AML-193 (cell line): ENCODE measurements around the gene TBXT.
"Not testable (repeated sequence)": the region's sequence is repeated elsewhere in the genome, so short reads cannot be mapped to it uniquely, and the experiment has no call there.

Source experiments
- DNase-seq, 2 experiments: peaks; one replicate each; lab custom pipeline; 2025; lab: John Stamatoyannopoulos, UW

TBXT gene, protein sequence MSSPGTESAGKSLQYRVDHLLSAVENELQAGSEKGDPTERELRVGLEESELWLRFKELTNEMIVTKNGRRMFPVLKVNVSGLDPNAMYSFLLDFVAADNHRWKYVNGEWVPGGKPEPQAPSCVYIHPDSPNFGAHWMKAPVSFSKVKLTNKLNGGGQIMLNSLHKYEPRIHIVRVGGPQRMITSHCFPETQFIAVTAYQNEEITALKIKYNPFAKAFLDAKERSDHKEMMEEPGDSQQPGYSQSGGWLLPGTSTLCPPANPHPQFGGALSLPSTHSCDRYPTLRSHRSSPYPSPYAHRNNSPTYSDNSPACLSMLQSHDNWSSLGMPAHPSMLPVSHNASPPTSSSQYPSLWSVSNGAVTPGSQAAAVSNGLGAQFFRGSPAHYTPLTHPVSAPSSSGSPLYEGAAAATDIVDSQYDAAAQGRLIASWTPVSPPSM

DNA sequence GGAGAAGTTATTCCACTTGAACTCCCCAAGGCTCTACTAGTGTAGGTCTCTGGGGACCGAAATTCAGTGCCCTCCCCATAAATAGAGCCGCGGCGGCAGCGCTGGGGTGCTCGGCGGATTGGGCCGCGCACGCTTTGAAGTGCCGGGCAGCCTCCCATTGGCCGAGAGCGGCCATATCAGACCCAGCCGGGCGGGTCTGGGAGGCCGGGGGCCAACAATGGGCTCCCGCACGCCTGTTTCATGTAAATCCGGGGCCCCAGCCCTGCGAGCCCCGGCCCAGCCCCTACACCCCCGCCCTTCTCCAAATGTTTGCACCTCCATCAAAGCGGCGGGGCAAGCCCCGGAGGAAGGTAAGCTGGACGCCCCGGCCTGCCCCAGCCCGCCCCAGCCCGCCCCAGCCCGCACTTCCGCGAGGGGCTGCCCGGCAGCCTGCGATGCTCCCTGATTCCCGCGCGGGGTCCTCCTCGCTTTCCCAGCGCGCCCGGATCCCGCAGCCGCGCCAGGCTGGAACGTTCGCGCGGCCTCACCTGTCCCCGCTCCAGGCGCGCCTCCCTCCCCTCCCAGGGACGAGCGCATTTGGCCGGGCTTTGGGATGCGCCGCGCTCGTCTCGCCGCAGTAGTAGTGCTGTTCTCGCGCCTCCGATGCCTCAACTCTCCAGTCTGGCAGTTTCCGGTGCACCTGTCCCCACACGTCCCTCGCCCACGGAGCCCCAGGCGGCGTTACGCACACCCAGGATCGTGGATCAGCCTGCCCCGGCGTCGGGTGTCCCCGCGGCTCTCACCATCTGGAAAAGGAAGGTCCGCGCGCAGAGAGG is at the start of gene TBXT:
TSS of gene TBXT (minus strand) at position 51 of the 815 bp plus-strand sequence. CDS start 260 bp downstream, outside the sequence.
- DNase-seq = no peak

DNA sequence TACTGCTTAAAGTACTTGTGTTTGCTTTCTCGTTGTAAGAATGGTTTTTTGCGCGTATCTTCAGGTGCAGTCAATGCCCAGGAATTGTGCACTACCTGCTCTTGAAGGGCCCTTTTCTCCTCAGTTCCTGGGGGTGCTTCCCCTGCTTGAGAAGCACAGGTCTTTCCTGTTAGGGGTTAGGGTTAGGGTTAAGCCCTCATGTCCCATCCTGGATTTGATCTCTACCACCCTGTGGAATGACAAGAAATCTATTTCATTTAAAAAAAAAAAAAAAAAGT is 39.6 kb upstream of the TBXT start:
- DNase-seq = no peak

DNA sequence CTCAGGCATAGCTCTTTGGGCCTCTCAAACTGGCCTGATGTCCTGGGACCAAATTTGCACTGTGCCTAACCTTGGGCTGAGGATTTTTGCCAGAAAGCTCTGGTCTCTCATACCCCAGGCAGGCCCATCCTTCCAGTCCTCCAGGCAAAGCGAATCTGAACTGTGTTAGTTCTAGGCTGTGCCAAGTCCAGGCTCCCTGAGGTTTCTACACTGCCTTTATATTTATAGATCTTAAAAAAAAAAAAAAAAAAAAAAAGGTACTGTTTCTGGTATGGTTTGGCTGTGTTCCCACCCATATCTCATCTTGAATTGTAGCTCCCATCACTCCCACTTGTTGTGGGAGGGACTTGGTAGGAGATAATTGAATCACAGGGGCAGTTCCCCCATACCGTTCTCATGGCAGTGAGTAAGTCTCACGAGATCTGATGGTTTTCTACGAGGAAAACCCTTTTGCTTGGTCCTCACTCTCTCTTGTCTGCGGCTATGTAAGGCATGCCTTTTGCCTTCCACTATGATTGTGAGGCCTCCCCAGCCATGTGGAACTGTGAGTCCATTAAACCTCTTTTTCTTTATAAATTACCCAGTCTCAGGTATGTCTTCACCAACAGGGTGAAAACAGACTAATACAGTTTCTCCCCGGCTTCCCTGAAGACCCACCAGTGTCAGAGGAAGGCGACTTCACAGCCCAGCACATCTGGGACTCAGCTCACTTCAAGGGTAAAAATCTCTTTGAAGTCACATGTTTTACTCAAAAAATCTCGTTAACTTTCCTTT is 39.0 kb upstream of the TBXT start:
- no peak for DNase-seq

DNA sequence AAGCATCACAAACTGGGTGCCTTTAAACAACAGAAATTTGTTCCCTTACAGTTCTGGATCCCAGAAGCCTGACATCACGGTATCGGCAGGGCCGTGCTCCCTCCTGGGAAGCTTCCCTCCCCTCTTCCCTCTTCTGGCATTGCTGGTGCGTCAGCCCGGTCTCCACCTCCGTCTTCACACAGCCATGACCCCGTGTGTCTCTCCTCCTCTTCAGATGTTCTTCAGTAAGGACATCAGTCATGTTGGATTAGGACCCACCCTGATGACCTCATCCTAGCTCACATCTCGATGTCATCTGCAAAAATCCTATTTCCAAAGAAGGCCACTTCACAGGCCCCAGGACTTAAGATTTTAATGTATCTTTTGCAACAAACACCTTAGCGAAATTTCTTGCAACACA is 38.4 kb upstream of the TBXT start:
- DNase-seq = no peak

DNA sequence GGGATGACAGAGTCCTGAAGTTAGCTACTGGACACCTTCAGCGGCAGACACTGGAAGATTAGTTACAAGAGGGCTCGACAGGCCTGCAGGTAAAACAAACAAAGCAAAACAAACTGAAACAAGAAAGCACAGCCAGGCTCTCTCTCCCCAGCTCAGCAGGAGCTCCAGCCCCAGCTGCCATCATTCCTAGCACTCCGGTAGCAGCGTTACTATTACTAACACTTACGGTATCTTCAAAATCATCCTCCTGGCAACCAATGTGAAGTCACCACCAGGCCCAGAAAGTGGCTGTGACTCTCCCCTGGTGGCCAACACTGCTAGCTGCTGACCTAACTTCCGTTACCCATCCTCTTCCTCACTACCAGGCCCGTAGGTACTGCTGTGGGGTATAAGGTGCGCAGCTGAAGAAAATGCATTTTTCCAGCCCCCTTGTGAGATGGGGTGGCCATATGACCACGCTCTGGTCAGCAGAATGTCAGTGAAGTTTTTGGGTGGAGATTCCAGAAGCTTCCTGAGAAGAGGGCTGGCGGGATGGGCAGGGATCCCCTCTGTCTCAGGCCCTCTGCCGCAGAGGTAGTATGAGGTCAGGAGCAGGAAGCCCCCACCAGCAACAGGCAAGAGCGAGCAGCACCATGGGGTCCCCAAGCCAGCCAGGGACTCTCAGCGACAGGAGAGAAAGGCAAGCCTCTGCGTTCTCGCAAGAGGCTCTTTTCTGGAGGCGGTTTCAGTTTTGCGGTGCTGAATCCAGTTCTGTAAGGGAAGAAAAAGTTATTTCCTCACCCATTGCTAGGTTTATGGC is 37.4 kb upstream of the TBXT start:
- DNase-seq = no peak

DNA sequence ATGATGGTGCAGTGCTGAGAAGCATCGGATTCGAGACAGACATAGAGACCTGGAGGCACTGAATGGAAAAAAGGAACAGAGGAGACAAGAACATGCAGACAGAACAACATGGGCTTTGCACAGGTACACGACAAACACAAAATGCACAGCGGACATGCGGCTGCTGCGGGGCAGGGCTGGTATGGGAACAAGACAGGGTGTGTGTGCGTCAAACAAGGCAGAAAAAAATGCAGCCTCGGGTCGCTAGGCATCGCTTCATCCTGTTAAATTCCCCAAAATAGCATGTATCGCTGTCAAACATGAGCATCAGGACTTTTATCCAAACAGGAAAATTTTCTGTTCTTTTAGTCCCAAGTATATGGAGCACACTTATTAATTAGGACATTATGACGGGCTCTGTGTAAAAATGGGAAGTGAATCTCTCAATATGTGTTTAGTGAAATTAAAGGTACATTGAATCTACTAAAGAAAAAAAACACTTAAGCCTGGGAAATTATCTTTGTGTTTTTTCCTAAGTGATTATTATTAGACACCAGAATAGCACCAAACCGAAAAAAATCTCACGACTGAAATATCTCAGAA is 36.1 kb upstream of the TBXT start:
- DNase-seq = no peak

DNA sequence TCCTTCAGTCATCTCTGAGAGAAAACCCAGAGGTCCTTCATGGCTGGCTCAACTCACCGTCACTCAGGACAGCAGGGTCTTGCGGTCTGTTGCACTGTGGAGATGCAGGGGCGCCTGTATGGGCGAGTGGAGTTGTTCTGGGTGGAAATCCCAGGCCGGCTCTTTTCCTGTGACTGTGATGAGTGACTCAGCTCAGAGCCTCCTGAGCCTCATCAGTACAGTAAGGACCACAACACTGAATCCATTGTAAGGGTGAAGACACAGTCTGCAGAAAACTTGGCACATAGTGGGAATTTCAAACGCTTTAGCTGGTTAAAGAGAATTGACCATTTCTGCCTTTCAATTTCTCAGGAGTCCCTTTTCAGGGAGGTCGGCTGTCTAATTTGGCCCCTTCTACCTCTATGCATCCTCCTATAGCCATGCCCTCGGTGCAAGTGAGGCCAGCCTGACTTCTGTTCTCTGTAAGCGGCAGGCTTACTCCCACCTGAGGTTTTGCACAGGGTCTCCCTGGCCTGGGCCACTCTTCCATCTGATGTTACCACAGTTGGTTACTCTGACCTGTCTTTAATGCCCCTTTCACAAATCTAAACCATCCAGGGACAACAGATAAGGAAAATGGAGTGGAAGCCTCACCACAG is 35.5 kb upstream of the TBXT start:
- no peak for DNase-seq

DNA sequence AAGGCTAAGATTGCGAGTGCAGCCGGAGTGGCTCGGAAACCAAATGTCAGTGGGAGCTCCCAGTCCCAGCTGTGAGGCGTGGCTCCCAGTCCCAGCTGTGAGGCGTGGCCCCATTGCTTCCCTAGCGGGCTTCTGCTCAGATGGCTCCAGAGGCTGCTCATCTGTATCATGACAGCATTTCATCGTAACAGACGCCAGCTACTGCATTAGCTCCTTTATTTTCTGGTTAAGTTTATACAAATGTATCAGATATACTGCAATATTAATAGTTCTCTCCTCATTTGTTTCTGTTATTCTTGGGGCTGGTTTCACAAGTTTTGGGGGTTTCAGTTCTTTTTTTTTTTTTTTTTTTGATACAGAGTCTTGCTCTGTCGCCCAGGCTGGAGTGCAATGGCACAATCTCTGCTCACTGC is 34.7 kb upstream of the TBXT start:
- DNase-seq = no peak

DNA sequence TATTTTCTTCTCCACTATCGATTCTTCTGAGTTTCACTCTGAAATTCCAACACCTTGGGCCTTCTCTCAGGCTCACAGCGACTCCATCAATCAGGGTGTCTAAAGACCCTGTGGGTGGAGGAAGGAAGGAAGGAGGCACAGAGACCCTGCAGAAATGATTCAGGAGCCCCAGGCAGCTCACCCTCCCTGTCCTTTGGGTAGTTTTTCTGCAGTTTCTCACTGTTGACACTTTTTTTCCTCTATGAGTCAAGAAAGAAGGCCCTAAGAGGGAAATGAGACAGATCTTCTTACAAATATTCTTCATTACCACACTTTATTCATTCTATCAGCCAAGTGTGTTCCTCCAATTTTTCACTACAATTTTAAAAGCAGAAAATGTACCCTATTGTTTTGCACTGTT is 34.2 kb upstream of the TBXT start:
- DNase-seq = no peak

DNA sequence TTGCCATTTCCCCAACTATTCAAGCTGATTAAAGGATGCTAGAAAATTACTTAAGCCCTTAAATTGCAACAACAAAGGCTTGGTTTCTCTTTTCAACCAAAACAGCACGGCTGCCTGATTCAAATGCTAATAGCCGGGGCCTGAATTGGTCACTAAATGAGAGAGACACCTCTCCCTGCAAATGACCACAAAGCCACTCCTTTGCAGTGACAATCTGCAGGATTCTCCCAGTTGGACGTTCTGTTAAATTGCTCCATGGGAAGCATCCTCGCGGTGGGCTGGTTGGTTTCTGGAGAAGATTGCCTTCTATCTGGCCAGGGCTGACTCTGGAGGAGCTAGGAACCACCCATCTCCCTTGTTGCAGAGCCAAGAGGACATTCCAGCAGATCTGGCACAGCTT is 29.7 kb upstream of the TBXT start:
- DNase-seq = no peak

DNA sequence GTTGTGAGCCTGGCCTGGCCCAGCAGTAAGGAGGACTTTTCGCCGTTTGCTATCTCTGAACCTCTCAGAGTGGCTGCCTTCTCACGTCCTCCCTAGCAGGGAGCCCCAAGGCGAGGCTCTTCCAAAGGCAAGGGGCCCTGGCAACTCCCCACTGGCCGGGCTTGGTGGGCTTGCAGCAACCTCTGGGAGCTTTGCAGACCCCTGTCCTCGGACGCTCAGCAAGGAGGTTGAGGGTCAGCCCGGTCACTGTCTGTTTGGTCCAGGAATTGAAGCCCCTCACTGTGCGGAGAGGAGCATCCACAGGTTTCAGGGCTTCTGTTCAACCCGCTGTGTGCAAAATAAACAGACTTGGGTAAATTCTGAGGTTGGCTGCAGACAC is 28.2 kb upstream of the TBXT start:
- no peak for DNase-seq

DNA sequence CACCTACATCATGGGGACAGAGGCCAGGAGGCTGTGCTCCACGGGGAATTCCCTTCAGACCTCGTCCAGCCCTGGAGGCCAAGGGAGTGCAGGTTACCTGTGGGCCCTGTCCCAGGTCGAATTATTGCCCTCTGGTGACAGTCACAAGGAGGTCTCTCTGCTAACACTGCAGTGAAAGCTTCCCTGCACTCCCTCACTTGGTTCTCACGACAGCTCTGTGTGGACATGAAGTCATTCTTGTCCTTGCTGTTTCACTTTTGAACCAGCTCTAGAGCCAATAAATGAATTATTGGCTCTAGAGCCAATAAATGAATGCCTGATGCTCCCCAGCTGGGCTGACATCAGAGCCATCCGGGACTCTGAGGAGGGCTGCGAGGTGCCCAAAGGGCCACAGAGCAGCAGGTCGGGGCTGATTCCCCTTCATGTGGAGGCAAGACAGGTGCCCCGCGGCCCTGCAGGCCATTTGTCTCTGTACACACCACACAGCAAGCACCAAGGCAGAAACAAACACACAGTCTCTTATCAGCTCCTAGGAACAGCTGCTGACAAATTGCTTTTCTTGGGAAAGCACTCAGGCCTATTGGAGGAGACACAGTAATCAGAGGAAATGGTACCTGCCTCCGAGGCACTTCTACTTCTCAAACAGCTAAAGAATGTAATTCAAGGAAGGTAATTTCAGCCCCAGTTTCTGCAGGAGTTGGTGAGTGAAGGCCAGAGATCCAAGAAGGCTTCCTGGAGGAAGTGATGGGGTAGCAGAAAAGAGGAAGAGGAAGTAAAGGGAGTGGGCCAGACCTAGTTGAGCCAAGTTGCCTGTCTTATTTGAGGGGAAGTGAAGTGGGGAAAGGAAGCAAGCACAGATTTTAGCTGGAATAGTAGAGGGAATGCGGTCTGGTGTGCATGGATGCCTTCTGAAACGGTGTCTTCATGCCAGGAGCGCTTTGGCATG is 27.5 kb upstream of the TBXT start:
- peak in 1 of 2 experiments; percentile 44 for DNase-seq

DNA sequence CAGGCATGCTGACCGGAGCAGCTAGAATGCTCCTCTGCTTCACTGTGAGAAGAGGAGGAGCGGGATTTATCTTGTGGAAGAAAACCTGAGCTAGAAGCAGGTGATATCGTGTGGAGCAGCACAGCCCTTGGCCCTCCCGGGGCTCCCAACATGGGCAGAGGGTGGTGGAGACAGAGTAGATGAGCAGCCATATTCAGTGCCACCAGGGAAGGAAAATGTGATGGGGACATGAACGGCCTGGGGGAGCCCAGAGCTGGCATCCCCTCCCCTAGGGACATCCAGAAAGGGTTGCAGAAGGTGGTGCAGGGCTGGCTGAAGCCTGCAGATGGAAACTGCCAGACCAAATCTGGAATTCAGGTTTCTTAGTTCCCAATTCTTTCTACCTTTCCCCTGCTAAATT is 24.9 kb upstream of the TBXT start:
- DNase-seq = no peak

DNA sequence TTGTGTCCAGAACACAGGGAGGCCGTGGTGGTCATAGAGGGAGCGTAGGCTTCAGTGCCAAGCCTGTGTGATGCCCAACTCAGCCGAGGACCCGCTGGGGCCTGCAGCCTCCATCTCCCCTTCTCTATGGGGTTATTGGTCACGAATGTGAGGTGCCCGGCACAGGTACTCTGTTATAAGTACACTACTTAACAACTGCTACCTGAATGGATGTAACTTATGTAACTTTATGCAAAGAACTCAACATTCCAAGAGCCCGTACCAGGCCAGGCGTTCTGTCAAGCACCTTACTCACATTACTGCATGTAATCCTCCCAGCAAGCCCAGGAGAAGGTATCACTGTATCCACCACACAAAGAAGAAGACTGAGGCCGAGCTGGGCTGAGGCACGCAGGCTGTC is 24.5 kb upstream of the TBXT start:
- DNase-seq = no peak

DNA sequence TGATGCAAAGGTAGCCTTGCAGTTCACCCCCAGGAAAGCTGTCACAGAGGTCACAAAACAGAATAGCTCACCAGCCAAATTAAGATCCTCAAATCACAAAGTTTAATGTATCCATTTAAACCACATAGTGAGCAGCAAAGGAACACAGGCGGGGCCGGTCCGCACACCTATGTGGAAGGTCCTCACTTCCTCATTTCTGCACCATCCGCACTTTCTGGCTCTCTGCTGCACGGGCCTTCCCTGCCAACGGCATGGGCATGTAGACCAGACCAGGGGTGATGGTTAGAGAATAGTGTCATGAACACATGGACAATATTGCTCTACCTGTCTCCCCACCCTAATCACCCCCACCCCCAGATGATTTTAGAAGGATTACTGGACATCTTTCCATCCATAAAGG is 12.1 kb upstream of the TBXT start:
- DNase-seq = no peak

DNA sequence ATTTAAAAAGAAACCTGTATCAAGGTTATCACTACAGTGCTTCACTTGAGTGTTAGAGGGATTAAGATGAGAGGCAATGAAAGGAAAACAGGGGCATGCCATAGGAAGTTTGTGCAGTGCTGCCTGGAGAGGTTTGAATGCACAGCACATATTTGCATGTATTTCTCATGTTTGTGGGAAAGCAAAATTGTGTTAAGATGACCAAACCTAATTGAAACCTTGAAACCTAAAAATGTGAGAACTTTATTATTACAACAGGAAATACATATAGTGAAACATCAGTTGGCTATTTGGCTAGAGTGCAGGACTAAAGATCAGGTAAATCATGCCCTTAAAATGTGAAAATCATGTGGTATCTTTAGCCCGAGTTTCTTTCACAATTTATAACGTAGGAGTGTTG is 8.5 kb upstream of the TBXT start:
- DNase-seq = no peak

DNA sequence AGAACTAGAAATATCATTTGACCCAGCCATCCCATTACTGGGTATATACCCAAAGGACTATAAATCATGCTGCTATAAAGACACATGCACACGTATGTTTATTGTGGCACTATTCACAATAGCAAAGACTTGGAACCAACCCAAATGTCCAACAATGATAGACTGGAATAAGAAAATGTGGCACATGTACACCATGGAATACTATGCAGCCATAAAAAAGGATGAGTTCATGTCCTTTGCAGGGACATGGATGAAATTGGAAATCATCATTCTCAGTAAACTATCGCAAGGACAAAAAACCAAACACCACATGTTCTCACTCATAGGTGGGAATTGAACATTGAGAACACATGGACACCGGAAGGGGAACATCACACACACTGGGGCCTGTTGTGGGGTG is 7.4 kb upstream of the TBXT start:
- not testable (repeated sequence) for DNase-seq

DNA sequence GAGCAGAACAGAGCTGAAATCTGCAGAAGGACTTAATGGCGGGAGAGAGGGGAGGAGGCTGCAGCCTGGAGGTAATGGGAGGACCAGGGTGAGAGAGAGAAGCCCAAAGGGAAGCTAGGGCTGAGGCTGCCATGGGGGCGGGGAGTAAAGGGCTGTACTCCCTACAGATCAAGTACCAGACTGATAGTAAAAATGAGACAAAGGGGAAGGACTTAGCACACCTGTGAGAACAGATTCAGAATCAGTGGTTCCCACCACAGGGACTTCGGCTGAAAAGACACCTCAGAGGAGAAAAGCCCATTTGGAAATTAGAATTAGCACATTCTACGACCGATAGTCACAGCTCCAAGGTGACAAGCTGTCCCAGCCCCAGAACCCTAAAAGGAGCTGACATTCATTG is 6.4 kb upstream of the TBXT start:
- no peak for DNase-seq

DNA sequence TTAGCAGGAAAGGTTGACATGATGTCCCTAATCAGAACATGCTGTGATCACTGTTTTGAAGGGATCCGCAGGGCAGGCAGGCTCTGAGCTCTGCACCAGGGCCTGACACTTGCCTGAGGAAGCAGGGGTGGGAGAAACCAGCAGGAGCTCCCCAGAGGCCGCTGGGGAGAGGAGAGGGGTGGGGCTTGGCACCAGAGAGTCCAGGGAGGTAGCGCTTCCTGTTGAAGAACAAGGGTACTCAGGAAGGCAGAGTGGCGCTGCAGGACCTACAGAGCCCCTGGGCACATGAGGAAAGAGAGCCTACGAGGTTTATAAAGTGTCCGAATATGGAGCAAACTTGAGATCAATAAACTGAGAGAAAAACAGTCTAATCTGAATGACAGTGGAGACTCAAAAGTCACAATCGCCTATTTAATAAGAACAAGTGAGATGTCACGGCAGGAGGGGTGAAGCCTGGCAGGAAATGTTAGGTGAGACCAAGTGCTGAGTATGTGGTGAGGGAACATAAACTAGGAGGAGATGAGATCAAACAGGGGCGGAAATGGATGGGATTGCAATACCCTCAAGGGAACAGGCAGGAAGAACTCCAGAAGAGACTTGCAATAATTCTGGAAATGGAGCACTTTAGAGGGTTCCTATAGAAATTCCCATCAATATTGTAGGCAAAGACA is 5.8 kb upstream of the TBXT start:
- no peak for DNase-seq
